GM10266 (cell line): ENCODE measurements around the gene MFNG.

Experiments
- DNase-seq: peaks from one replicate; pipeline ENCODE4 v3.0.0; 2012; ENCODE audit errors: extremely low spot score
- TF ChIP-seq, protein P1 (sequence below): IDR thresholded peaks from 2 replicates; pipeline ENCODE4 v1.5.1; 2012; ENCODE audit warnings: mild to moderate bottlenecking, low read depth; ENCODE audit not compliant: control insufficient read depth, insufficient read depth; ENCODE audit errors: missing control alignments

The MFNG gene

DNA sequence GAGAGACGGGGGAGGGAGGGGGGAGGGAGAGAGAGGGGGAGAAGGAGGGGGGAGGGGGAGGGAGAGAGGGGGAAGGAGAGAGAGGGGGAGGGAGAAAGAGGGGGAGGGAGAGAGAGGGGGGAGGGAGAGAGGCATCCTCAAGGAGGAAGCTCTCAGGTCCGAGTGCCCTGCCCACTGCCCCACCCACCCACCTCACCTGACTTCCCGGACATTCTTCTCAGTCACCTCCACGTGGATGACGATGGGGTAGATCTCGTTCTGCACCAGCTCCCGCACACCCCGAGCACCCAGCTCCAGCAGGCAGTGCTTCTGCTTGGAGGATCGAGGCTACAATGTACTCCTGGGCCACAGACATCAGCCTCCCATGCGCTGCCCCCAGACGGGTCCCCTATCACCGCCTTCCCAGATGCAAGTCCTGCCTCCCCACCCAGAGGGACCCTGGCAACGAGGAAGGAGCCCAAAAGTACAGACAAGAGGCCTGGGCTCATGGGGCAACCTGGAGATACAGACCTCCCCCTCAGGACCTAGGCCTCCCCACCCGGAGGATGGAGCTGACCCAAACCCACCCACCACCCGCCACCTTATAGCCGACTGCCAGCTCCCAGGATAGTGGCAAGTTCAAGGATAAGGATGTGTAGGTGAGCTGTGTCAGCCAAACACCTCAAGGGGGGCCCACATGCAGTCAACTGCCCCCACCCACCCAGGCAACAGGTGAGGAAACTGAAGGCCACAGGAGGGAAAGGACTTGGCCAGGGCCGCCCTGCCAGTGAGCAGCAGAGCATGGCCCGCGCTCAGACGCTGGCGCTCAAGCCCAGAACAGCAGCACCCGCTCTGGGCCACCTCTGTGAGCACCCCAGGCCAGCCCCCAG, 5.6 kb upstream of the MFNG start:
- no peak for DNase-seq
- TF ChIP-seq, protein P1, sequence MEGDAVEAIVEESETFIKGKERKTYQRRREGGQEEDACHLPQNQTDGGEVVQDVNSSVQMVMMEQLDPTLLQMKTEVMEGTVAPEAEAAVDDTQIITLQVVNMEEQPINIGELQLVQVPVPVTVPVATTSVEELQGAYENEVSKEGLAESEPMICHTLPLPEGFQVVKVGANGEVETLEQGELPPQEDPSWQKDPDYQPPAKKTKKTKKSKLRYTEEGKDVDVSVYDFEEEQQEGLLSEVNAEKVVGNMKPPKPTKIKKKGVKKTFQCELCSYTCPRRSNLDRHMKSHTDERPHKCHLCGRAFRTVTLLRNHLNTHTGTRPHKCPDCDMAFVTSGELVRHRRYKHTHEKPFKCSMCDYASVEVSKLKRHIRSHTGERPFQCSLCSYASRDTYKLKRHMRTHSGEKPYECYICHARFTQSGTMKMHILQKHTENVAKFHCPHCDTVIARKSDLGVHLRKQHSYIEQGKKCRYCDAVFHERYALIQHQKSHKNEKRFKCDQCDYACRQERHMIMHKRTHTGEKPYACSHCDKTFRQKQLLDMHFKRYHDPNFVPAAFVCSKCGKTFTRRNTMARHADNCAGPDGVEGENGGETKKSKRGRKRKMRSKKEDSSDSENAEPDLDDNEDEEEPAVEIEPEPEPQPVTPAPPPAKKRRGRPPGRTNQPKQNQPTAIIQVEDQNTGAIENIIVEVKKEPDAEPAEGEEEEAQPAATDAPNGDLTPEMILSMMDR: no peak

DNA sequence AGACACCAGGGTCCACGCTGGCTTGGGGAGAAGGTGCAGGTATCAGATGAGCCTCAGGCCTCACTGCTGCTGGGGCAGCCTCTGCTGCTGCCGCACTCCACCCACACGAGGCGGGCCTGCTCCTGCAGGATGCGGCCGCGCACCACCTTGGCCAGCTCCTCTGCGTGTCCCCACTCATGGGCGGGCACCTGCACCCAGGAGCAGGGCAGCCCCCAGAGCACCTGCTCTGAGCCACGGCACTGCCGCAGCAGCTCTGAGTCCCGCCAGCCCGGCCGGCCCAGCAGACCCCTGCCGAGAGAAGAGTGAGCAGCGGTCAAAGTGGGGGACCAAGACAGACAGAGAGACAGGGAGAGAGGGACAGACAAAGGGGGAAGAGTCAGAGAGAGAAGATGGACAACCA, 4.9 kb upstream of the MFNG start:
- TF ChIP-seq, protein P1: no peak

DNA sequence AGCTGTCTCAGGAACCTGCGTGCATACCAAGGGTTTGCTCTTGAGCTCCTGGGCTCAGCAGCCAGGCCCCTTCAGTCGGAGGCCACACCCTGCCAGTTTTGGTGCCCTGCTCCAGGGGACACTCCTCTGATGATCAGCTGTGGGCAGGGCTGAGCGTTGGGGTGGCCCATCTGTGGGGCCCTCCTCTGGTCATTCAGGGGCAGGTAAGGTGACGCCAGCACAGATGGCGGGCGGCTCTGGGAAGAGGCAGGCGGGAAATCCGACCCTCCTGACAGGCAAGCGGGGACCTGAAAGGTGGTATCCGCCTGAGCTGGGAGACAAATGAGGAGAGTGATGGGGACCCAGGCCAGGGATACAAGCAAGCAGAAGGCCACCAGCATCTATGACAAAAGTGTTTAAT, 3.8 kb upstream of the MFNG start:
- no peak for DNase-seq
- TF ChIP-seq, protein P1: no peak

More for the DNA sequence above, 4.9 kb upstream of the MFNG start:
- DNase-seq: no peak

DNA sequence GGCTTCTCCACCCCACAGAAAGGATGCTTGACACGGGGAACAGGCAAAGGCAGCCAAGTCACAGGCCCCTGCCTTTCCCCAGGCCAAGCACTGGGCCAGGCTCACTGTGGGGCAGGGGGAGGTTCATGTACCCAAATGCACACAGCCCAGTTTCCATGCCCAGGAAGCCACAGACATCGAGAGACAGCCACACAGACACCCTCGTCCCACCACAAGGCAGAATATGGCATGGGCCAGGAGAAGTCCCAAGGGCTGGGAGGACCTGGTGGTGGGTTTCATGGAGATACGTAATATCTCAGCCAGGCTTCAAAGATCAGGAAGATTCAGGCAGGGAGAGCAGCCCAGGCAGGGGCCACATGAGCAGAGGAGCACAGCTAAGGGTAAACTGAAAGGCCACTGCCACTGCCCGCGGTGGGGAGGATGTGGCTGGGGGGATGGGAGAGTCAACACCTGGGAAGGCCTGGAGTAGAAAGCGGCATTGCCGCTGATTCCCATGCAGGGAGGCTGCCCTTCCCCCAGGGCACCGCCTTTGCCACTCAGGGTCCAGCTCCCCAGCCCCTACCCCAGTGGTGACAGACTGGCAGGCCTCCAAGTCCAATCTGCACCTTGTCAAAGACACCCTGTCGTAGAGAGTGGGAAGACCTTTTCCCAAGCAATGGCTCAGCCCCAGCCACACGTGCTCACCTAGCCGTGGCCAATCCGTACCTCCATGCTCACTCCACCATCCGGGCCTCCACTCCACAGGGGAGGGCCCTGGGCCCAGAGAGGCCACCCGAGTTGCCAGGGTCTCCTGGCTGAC, 2.4 kb upstream of the MFNG start:
- TF ChIP-seq, protein P1: no peak
- DNase-seq: no peak

DNA sequence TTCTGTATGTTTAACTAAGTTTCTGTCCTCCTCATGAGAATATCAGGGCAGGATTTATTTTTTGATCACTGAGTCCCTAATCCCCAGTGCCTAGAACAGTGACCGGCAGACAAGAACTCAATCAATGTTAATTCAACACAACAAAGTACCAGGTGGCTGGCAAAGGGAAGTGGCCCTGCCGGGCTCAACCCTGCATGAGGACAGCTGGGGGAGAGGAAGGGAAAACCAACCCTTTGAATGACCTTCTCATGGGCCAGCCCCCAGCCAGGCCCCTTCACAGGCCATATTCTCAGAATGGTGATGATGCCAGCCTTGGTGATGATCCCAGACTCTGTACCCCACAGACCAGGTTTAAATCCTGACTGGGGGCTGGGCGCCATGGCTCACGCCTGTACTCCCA, 1.4 kb upstream of the MFNG start:
- no peak for DNase-seq
- TF ChIP-seq, protein P1: no peak

DNA sequence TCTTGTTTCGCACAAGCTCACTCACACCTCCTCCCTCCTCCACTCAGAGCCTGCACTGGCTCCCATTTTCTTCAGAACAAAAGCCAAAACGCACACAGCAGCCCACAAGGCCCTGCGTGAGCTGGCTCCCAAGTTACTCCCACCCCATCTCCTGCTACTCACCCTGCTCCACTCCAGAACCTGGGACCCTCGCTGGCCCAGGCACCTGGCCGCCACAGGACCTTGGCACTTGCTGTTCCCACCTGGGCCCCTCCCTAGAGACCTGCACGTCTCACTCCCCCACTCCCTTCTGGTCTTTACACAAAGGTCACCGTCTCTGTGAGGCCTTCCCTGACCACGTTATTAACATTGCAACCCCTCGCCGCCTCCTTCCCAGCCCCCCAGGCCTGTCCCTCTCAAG, 945 bp upstream of the MFNG start:
- no peak for DNase-seq
- TF ChIP-seq, protein P1: no peak

DNA sequence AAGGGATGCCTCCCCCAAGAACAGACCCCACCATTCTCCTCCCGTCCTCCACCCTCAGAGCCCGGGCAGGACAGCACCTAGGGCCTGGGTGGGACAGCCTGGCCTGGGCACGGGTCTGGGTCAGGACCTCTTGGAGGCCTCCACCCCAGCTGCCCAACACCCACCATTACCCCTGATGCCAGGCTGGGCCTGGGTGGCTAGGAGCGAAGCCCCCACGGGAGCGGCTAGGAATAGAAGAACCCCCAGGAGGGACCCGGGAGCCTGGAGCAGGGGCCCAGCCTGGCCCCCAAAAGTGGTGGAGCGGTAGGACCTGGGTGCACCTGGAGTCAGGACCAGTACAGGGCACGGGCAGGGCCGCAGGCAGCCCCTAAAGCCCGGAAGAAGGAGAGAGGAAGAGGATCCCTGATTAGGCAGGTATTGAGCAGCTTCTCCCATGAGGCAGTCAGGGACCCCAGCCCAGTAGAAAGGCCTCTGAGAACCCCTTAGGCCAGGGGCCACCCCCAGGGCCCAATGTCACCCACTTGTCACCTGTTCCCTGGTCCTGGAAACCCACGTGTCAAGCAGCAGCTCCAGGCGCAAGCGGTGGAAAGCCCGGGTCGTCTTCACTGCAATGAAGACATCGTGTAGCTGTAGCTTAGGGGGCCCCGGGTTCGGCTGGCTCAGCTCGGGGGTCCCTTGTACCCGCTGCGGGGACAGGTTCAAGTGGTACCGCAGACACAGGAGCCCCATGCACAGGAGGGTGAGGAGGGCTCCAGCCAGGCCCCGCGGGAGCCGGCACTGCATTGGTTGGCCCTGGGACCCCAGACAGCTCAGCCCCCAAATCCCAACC, 575 bp downstream of the MFNG start:
- TF ChIP-seq, protein P1: no peak

More for the DNA sequence above, 575 bp downstream of the MFNG start:
- DNase-seq: peak; percentile 48
